Activated naive CD4-positive, alpha-beta T cell treated with anti-CD3 and anti-CD28 coated beads for 36 hours (primary cell): ENCODE results near the gene BTBD2. TPM values are rescaled to one million over a fixed set of nuclear protein-coding genes. Genes with fewer than 3 reads are reported as not detected.
A peak's percentile ranks its signal among the peaks of the same experiment; 100 is the strongest.

ENCODE experiments used
- CTCF ChIA-PET: fragments of 350-600 bp; sonication (Branson Sonifier 250); formaldehyde crosslinking; loops from one replicate; lab custom pipeline; 2021; ENCODE audit warnings: antibody characterized with exemption; lab: Charles Lee
- DNase-seq: peaks from one replicate; pipeline ENCODE4 v3.0.0-alpha.2; 2020
- H3K27ac Mint-ChIP-seq: one replicate; pipeline ENCODE4 v1.8.0; 2021; ENCODE audit warnings: mild to moderate bottlenecking, mixed read lengths
- H3K27me3 Mint-ChIP-seq: one replicate; pipeline ENCODE4 v1.8.0; 2021; ENCODE audit warnings: low read depth, mixed read lengths
- H3K36me3 Mint-ChIP-seq: one replicate; pipeline ENCODE4 v1.8.0; 2021; ENCODE audit warnings: low read depth, mixed read lengths
- H3K4me1 Mint-ChIP-seq: one replicate; pipeline ENCODE4 v1.8.0; 2021; ENCODE audit warnings: low read depth, mixed read lengths
- H3K4me3 Mint-ChIP-seq: one replicate; pipeline ENCODE4 v1.8.0; 2021; ENCODE audit warnings: mild to moderate bottlenecking, moderate library complexity, mixed read lengths
- H3K9me3 Mint-ChIP-seq: one replicate; pipeline ENCODE4 v1.8.0; 2021; ENCODE audit warnings: mixed read lengths
- intact Hi-C: fragments of 100-400 bp; cut with micrococcal nuclease; formaldehyde crosslinking; loops from one replicate; pipeline ENCODE4 v1.15.1; 2023
- total RNA-seq, 2 experiments: library from RNA; stranded (reverse); gene quantifications; one replicate each; pipeline ENCODE4 v1.2.3, GENCODE V29; 2021

The BTBD2 gene
- total RNA-seq, 2 experiments from 2014 or later: 37.0 to 49.0 TPM

- no peaks in the 10 kb centered on the region for H3K9me3 Mint-ChIP-seq
- DNase-seq: no peak
- intact Hi-C loops: loop anchor here (1.0 kb wide), 5 partner anchors 9 to 285 kb away; partner anchors contain the start of genes IZUMO4, MKNK2, MOB3A and PLEKHJ1
- H3K27me3 Mint-ChIP-seq: no peaks in the 10 kb centered on the region
- CTCF ChIA-PET: interaction anchor here (0.8 to 2.3 kb wide), 4 partner anchors 9 to 112 kb away, joined by 3 to 10 read pairs (median 6); no protein-coding TSS in a partner anchor
- H3K36me3 Mint-ChIP-seq: peaks cover 17% of the 10 kb centered on the region
- peak overlapping the region; percentile 71 for H3K4me3 Mint-ChIP-seq
- peak overlapping the region; percentile 83 for H3K27ac Mint-ChIP-seq
- peaks cover 34% of the 10 kb centered on the region for H3K4me1 Mint-ChIP-seq
Observed at GRCh38 chr19:2042485-2043250, 27.2 kb upstream of the BTBD2 start.

- H3K27ac Mint-ChIP-seq: peak overlapping the region; percentile 92
Observed at GRCh38 chr19:2041683-2042484, 26.4 kb upstream of the BTBD2 start.

GRCh38 chr19:2041433-2041682, 25.8 kb upstream of the BTBD2 start:
- no peak for DNase-seq
- H3K4me1 Mint-ChIP-seq: peaks cover 28% of the 10 kb centered on the region
- H3K9me3 Mint-ChIP-seq: no peaks in the 10 kb centered on the region
- H3K4me3 Mint-ChIP-seq: peak overlapping the region; percentile 81
- H3K36me3 Mint-ChIP-seq: peaks cover 15% of the 10 kb centered on the region
- no peaks in the 10 kb centered on the region for H3K27me3 Mint-ChIP-seq
- CTCF ChIA-PET: interaction anchor here (0.8 to 1.6 kb wide), 2 partner anchors 9 to 23 kb away, joined by 3 to 9 read pairs; no protein-coding TSS in a partner anchor
- peak overlapping the region; percentile 92 for H3K27ac Mint-ChIP-seq
- intact Hi-C loops: no loop called here

More at GRCh38 chr19:2041683-2042484, 26.4 kb upstream of the BTBD2 start:
- Mint-ChIP-seq H3K36me3 (peaks cover 17% of the 10 kb centered on the region), H3K4me1 (peaks cover 31% of the 10 kb centered on the region), H3K9me3 (no peaks in the 10 kb centered on the region), H3K4me3 (peak overlapping the region; percentile 81), H3K27me3 (no peaks in the 10 kb centered on the region)
- peak; percentile 99 for DNase-seq
- intact Hi-C loops: loop anchor here (1.0 kb wide), 5 partner anchors 9 to 285 kb away; partner anchors contain the start of genes IZUMO4, MKNK2, MOB3A and PLEKHJ1
- CTCF ChIA-PET: interaction anchor here (0.8 to 2.3 kb wide), 4 partner anchors 9 to 112 kb away, joined by 3 to 10 read pairs (median 6); no protein-coding TSS in a partner anchor

- intact Hi-C loops: no loop called here
- no peaks in the 10 kb centered on the region for H3K27me3 Mint-ChIP-seq
- H3K4me3 Mint-ChIP-seq: peak overlapping the region; percentile 81
- peaks cover 15% of the 10 kb centered on the region for H3K36me3 Mint-ChIP-seq
- H3K27ac Mint-ChIP-seq: peak overlapping the region; percentile 92
- DNase-seq: no peak
- CTCF ChIA-PET: interaction anchor here (0.8 to 1.6 kb wide), 2 partner anchors 8 to 22 kb away, joined by 3 to 9 read pairs; no protein-coding TSS in a partner anchor
- peaks cover 5% of the 10 kb centered on the region for H3K9me3 Mint-ChIP-seq
- peaks cover 28% of the 10 kb centered on the region for H3K4me1 Mint-ChIP-seq
Observed at GRCh38 chr19:2040647-2041432, 25.3 kb upstream of the BTBD2 start.

GRCh38 chr19:2039959-2040646, 24.6 kb upstream of the BTBD2 start:
- peak overlapping the region; percentile 63 for H3K27ac Mint-ChIP-seq
- peaks cover 15% of the 10 kb centered on the region for H3K36me3 Mint-ChIP-seq
- peaks cover 8% of the 10 kb centered on the region for H3K9me3 Mint-ChIP-seq
- no peak for DNase-seq
- H3K27me3 Mint-ChIP-seq: no peaks in the 10 kb centered on the region
- intact Hi-C loops: no loop called here
- CTCF ChIA-PET: interaction anchor here (0.6 to 1.6 kb wide), 2 partner anchors 8 to 35 kb away, joined by 3 read pairs; no protein-coding TSS in a partner anchor
- H3K4me3 Mint-ChIP-seq: peak overlapping the region; percentile 81
- H3K4me1 Mint-ChIP-seq: peaks cover 31% of the 10 kb centered on the region

- Mint-ChIP-seq H3K36me3 (peaks cover 15% of the 10 kb centered on the region), H3K27ac (peak overlapping the region; percentile 24), H3K9me3 (peaks cover 10% of the 10 kb centered on the region), H3K27me3 (no peaks in the 10 kb centered on the region), H3K4me3 (peak overlapping the region; percentile 21), H3K4me1 (peaks cover 33% of the 10 kb centered on the region)
- DNase-seq: no peak
- CTCF ChIA-PET: interaction anchor here (0.6 kb wide), 2 partner anchors 36 to 110 kb away, joined by 3 to 5 read pairs; no protein-coding TSS in a partner anchor
- intact Hi-C loops: no loop called here
Observed at GRCh38 chr19:2039089-2039958, 23.8 kb upstream of the BTBD2 start.

GRCh38 chr19:2038284-2039088, 23.0 kb upstream of the BTBD2 start:
- H3K4me1 Mint-ChIP-seq: peaks cover 32% of the 10 kb centered on the region
- H3K27ac Mint-ChIP-seq: no peak overlapping the region
- H3K36me3 Mint-ChIP-seq: peaks cover 15% of the 10 kb centered on the region
- no peak overlapping the region for H3K4me3 Mint-ChIP-seq
- no peaks in the 10 kb centered on the region for H3K27me3 Mint-ChIP-seq
- CTCF ChIA-PET: interaction anchor here (0.6 kb wide), 1 partner anchor 109 kb away, joined by 5 read pairs; no protein-coding TSS in a partner anchor
- intact Hi-C loops: no loop called here
- DNase-seq: no peak
- H3K9me3 Mint-ChIP-seq: peaks cover 10% of the 10 kb centered on the region

- H3K9me3 Mint-ChIP-seq: peaks cover 10% of the 10 kb centered on the region
- CTCF ChIA-PET: no interaction called here
- H3K27me3 Mint-ChIP-seq: no peaks in the 10 kb centered on the region
- DNase-seq: no peak
- intact Hi-C loops: no loop called here
- H3K36me3 Mint-ChIP-seq: peaks cover 15% of the 10 kb centered on the region
- no peak overlapping the region for H3K27ac Mint-ChIP-seq
- peaks cover 31% of the 10 kb centered on the region for H3K4me1 Mint-ChIP-seq
- no peak overlapping the region for H3K4me3 Mint-ChIP-seq
Observed at GRCh38 chr19:2037651-2038255, 22.2 kb upstream of the BTBD2 start.

- no peak overlapping the region for H3K27ac Mint-ChIP-seq
- intact Hi-C loops: no loop called here
- peaks cover 10% of the 10 kb centered on the region for H3K9me3 Mint-ChIP-seq
- peaks cover 39% of the 10 kb centered on the region for H3K4me1 Mint-ChIP-seq
- H3K4me3 Mint-ChIP-seq: no peak overlapping the region
- CTCF ChIA-PET: no interaction called here
- DNase-seq: no peak
- H3K27me3 Mint-ChIP-seq: no peaks in the 10 kb centered on the region
- peaks cover 10% of the 10 kb centered on the region for H3K36me3 Mint-ChIP-seq
Observed at GRCh38 chr19:2036424-2036823, 20.9 kb upstream of the BTBD2 start.

GRCh38 chr19:2035590-2035991, 20.1 kb upstream of the BTBD2 start:
- no peak overlapping the region for H3K4me3 Mint-ChIP-seq
- CTCF ChIA-PET: no interaction called here
- H3K27me3 Mint-ChIP-seq: no peaks in the 10 kb centered on the region
- H3K36me3 Mint-ChIP-seq: peaks cover 6% of the 10 kb centered on the region
- H3K4me1 Mint-ChIP-seq: peaks cover 36% of the 10 kb centered on the region
- intact Hi-C loops: no loop called here
- H3K27ac Mint-ChIP-seq: no peak overlapping the region
- peaks cover 10% of the 10 kb centered on the region for H3K9me3 Mint-ChIP-seq
- no peak for DNase-seq
